Urinary bladder (tissue), 4 donors: ENCODE measurements around the gene NEAT1. TPM values are rescaled to one million over a fixed set of nuclear protein-coding genes. Genes with fewer than 3 reads are reported as not detected.

ENCODE experiments used
- DNase-seq: peaks from one replicate; pipeline ENCODE4 v3.0.0-alpha.2; 2015; ENCODE audit errors: extremely low spot score
- H3K27ac ChIP-seq: one replicate; pipeline ENCODE4 v1.5.1; 2013; ENCODE audit warnings: low read depth, mild to moderate bottlenecking, moderate library complexity
- H3K36me3 ChIP-seq: one replicate; pipeline ENCODE4 v1.6.1; 2013; ENCODE audit warnings: mild to moderate bottlenecking, moderate library complexity; ENCODE audit not compliant: insufficient read depth
- H3K4me1 ChIP-seq: one replicate; pipeline ENCODE4 v1.6.1; 2013; ENCODE audit warnings: mild to moderate bottlenecking, moderate library complexity; ENCODE audit not compliant: insufficient read depth
- H3K4me3 ChIP-seq: one replicate; pipeline ENCODE4 v1.5.1; 2013; ENCODE audit warnings: low read depth, low read length
- WGBS: extraction: QIAGEN DNeasy Blood & Tissue Kit; methylation state at CpG from one replicate; pipeline ENCODE4 v1.1.7; 2013; 5-methylcytosine and 5-hydroxymethylcytosine counted together
- polyA plus RNA-seq: library from polyadenylated mRNA; stranded (reverse); fragments of 200-250 nt; gene quantifications from one replicate; pipeline ENCODE4 v1.2.3, GENCODE V29; 2013
- total RNA-seq: library from RNA; depleted of rRNA; stranded (reverse); fragments of >200 nt; gene quantifications from one replicate; pipeline ENCODE4 v1.2.3, GENCODE V29; 2014
- donor health status: healthy with polysubstance abuse.
- donor health status: healthy.

NEAT1 gene
- total RNA-seq (104 TPM), polyA plus RNA-seq (450 TPM)

DNA sequence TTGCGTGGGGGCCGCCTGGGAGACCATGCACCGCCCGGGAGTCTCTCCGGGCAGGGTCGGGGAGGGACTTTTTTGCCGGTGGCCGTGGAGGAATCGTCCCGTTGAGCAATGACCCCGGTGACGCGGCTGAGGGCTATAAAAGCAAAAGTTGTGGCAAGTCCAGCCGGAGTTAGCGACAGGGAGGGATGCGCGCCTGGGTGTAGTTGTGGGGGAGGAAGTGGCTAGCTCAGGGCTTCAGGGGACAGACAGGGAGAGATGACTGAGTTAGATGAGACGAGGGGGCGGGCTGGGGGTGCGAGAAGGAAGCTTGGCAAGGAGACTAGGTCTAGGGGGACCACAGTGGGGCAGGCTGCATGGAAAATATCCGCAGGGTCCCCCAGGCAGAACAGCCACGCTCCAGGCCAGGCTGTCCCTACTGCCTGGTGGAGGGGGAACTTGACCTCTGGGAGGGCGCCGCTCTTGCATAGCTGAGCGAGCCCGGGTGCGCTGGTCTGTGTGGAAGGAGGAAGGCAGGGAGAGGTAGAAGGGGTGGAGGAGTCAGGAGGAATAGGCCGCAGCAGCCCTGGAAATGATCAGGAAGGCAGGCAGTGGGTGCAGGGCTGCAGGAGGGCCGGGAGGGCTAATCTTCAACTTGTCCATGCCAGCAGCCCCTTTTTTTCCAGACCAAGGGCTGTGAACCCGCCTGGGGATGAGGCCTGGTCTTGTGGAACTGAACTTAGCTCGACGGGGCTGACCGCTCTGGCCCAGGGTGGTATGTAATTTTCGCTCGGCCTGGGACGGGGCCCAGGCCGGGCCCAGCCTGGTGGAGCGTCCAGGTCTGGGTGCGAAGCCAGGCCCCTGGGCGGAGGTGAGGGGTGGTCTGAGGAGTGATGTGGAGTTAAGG lies at the start of gene NEAT1:
TSS of gene NEAT1 (plus strand) at position 166 of the 883 bp plus-strand sequence.
- no peaks in the 10 kb centered on the region for H3K4me1 ChIP-seq
- peak; percentile 90 for DNase-seq
- no peaks in the 10 kb centered on the region for H3K36me3 ChIP-seq
- H3K4me3 ChIP-seq: peak within 1 kb of the TSS; percentile 87
- 8% methylated on average over 40 of the region's 40 CpGs for WGBS
- H3K27ac ChIP-seq: peak within 1 kb of the TSS; percentile 99

DNA sequence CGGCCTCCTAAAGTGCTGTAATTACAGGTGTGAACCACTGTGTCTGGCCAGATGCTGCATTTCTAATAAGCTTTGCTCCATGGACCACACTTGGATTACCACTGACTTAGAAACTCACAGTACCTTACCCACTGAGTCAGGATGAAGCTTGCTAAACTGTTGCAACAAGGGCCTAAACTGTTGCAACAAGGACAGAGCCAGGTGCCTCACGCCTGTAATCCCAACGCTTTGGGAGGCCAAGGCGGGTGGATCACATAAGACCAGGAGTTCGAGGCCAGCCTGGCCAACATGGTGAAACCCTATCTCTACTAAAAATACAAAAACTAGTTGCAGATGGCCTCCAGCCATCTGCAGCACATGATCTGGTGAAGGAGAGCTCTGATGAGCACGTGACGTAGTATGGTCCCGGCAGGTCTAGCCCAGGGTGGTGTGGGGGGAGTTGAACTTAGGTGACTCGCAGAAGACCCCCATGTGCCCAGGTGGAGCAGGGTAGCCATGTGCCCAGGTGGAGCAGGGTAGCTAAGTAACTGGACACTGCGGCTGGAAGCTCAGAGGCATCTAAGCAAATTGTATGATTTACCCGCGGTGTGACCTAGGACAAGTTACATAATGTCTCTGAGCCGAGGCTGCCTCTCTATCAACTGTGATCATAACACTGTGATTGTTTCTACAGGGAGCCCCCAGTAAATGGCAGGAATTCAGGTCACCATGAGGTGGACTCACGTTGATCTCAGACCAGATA lies 48.6 kb upstream of the NEAT1 start:
- DNase-seq: no peak
- H3K36me3 ChIP-seq: no peaks in the 10 kb centered on the region
- H3K27ac ChIP-seq: no peak overlapping the region
- no peaks in the 10 kb centered on the region for H3K4me1 ChIP-seq
- WGBS: 84% methylated on average over 14 of the region's 14 CpGs
- H3K4me3 ChIP-seq: no peak overlapping the region

DNA sequence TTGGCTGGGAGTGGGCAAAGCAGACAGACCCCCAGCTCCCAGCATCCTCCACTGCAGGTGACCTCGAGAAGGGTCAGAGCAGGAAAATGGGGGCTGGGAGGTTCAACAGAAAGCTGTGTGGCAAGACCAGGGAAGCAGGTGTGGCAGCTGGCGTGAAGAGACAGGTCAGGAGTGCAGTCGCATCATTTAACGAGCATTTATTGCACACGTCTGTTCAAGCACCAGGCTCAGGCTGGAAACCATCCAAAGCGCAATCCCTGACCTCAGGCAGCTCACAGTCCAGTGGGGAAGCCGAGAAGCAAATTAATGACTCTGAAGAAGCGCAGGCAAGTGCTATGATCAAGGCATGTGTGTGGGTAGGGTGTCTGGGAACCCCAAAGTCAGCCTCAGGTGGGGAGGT lies 47.6 kb upstream of the NEAT1 start:
- H3K36me3 ChIP-seq: no peaks in the 10 kb centered on the region
- no peak overlapping the region for H3K4me3 ChIP-seq
- 81% methylated on average over 8 of the region's 8 CpGs for WGBS
- H3K4me1 ChIP-seq: no peaks in the 10 kb centered on the region
- no peak for DNase-seq
- no peak overlapping the region for H3K27ac ChIP-seq

DNA sequence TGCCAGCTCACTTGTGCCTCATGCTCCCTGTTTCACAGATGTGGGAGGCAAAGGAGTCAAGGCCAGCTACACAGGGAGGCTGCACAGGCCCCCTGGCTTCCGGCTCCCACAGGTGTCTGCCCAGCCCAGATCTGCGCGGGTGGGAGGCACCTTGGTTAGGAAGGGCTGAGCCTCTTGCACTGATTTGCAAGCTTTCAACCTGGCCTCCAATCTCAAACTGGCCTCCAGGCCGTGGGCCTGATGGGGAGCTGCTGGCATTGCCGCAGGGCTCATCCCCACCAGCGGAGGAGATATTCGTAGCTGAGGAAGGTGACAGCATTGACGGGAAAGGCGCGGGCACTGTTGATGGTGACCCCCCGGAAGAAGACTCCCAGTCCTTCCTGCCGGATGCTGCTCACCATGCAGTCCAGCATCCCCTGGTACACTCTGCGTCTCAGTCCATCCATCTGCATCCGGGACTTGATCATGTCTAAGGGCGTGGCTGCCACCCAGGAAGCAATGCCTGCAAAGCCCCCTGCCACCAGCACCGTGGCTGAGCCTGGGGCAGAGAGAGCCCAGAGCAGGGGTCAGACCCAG lies 46.4 kb upstream of the NEAT1 start:
- H3K4me1 ChIP-seq: no peaks in the 10 kb centered on the region
- no peak for DNase-seq
- H3K27ac ChIP-seq: no peak overlapping the region
- 84% methylated on average over 16 of the region's 16 CpGs for WGBS
- H3K4me3 ChIP-seq: no peak overlapping the region
- no peaks in the 10 kb centered on the region for H3K36me3 ChIP-seq

DNA sequence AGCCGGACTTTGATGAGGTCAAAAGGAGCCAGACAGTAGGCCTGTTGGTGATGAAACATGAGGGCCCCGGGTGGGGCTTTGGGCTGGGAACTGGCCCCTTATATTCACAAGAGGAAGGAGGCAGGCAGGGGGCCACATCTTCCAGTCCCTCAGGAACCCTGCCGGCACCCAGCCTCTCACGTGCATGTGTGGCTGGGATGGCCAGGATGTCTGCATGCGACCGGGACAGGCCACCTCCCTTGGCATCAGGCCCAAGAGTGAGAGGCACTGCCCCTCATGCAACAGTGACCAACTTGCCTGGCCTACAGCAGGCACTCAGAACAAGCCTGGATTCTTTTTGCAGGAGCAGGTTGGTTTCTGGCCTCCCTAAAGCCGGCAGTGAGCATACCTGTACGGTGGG lies 45.6 kb upstream of the NEAT1 start:
- Histone ChIP-seq H3K4me3 (no peak overlapping the region), H3K27ac (no peak overlapping the region), H3K36me3 (no peaks in the 10 kb centered on the region), H3K4me1 (no peaks in the 10 kb centered on the region)
- no peak for DNase-seq
- WGBS: 62% methylated on average over 8 of the region's 8 CpGs

DNA sequence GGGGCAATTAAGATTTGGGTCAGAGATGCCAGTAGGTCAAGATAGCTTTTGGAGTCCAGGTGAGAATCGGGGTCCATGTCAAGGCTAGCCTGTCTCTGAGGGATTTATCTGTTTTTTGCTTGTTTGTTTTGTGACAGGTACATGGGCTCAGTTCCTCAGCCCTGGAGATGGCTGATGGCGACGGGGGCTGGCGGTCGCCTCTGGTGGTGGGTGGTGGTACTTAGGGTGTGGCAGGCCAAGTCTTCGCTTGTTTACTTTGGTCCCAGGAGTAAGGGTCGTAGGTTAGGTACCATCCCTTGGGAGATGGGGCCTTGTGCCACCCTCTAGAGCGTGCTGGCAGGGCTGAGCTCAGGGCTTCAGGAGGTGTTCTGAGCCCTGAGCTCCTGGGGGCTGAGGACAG lies 44.8 kb upstream of the NEAT1 start:
- Histone ChIP-seq H3K27ac (no peak overlapping the region), H3K4me1 (no peaks in the 10 kb centered on the region), H3K36me3 (no peaks in the 10 kb centered on the region), H3K4me3 (no peak overlapping the region)
- DNase-seq: no peak
- WGBS: 86% methylated on average over 8 of the region's 8 CpGs

DNA sequence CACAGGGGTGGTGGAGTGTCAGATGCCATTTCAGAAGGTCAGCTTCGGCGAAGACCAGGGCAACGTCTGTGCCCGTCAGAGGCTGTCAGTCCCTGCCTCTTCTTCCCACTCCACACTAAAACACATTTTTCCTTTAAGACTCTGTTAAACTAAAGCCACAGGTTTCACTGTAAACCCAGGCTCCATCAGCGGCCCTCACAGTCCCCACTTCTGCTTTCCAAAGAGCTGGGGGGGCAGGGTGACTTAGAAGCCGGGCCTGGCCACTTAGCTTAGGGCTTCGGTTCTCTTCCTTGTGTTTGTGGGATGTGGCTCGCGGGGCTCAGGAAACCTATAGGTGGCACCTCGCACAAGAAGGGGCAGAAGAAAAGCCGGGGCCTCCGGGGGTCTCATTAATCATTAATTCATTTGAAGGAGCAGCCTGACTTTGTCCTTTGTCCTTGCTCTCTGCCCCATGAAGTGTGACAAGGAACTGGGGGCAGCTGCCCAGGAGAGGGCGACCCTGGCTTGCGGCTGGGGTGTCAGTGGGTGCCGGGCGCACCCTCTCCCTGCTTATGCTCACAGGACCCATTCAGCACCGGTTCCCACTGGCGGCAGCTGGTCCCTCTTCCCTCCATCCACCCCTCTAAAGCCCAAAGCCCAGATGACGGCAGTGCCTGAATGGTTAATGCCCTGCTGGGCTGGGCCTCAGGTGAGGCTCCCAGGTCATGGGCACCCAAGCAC lies 44.2 kb upstream of the NEAT1 start:
- WGBS: 84% methylated on average over 19 of the region's 19 CpGs
- Histone ChIP-seq H3K27ac (no peak overlapping the region), H3K36me3 (no peaks in the 10 kb centered on the region), H3K4me3 (no peak overlapping the region), H3K4me1 (no peaks in the 10 kb centered on the region)
- DNase-seq: no peak

DNA sequence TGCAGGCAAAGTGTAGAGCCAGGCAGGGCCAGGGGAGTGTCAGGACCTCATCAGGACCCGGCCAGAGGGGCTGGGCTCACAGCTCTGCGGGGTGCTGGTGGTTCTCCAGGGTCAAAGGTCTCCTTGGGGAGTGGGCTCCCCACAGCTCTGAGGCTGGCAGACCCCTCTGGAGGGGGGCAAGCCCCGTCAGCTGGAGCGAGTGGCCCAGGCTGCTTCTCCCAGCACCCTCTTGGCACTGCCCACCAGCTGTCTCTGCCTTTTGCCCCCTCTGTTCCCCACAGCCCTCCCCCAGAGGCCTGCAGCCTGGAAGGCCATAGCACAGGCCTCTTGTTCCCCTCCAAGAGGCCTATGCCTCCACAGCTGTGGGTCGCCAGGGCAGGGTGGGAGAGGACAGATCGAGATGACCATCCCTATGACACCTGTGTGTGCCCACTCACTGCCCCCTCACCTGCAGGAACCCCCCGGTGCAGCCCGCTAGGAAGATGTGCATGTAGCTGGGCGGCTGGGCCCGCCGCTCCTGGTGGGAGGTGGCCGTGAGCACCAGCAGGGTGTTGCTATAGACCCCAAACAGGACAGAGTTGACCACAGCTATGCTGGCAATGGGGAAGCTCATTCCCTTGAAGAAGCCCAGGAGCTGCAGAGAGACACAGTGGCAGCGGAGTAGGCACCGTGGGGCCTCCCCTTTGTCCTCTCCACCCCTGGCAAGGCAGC lies 43.5 kb upstream of the NEAT1 start:
- Histone ChIP-seq H3K36me3 (no peaks in the 10 kb centered on the region), H3K27ac (no peak overlapping the region), H3K4me3 (no peak overlapping the region), H3K4me1 (no peaks in the 10 kb centered on the region)
- WGBS: 93% methylated on average over 14 of the region's 14 CpGs
- no peak for DNase-seq

DNA sequence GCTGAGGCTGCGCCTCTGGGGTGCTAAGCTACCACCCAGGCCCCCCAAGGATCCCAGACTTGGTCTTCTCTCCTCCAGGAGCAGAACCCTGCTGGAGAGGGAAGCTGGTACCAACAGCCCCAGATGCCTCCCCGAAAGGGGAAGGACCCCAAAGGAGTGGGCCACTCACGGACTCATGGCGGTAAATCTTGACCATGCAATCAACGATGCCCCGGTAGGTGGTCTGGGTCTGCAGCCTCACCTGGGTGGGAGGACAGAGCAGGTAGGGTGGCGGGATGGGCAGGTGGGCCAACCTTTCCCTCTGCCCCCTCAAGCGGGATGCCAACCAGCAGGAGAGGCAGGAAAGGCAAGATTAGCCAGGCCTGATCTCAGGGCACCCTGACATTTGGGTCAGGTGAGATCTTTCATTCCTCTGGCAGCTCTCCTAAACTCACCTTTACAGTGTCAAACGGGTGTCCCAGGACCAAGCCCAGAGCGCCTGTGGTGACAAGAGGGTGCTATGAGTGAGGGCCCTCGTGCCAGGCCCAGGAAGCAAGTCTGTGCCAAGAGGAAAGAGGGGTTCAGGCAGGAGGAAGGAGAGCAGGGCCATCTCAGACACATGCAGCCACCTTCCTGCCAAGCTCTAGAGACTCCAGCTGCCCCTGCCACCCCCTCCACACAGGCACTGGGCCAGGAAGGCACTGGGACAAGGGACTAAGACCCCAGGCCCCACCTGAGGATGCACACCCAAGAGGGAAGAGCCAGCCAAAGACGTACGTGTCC lies 42.7 kb upstream of the NEAT1 start:
- no peak for DNase-seq
- H3K27ac ChIP-seq: no peak overlapping the region
- 90% methylated on average over 13 of the region's 13 CpGs for WGBS
- no peaks in the 10 kb centered on the region for H3K36me3 ChIP-seq
- H3K4me3 ChIP-seq: no peak overlapping the region
- H3K4me1 ChIP-seq: no peaks in the 10 kb centered on the region

DNA sequence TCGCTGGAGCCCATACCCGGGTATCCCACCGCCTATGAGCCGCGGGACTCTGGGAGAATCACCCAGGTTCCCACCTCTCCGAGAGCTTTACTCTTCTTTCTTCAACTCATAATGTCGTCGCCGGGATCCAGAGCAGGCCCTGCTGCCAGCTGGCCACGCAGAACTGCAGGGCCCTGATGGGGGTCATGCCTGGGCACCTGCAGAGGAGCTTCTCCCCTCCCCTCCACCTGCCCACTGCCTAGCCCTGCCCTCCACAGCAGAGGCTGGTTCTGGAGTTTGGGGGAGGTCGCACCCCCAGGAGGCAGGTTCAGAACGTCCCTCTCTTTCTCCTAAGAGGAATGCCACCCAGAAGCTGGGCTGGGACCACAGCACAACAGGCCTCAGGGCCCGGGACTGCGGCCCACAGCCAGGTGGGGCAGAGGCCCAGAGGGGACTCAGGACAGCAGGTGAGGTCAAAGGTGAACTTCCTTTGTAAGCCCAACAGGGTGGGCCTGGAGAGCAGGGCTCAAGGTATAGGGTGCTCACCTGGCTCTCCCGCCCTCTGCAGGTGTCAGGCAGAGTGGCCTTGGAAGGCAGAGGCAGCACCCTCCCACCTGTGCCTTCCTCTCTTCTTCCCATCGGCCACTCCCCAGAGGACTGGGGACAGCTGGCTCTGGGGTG lies 42.0 kb upstream of the NEAT1 start:
- H3K27ac ChIP-seq: no peak overlapping the region
- no peaks in the 10 kb centered on the region for H3K36me3 ChIP-seq
- DNase-seq: no peak
- H3K4me3 ChIP-seq: no peak overlapping the region
- 84% methylated on average over 16 of the region's 16 CpGs for WGBS
- no peaks in the 10 kb centered on the region for H3K4me1 ChIP-seq

DNA sequence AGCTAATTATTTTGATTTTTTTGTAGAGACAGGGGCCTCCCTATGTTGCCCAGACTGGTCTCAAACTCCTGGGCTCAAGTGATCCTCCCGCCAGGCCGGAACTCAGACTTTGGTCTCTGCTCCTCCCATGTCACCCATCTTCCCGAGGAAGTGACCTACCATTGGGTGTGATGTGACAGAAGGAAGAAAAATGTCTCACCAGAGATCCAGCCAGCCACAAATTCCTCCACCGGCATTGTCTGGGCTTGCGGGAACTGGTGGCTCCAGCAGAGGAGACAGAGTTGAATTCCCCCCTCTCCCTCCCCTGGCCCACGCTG lies 40.9 kb upstream of the NEAT1 start:
- DNase-seq: peak; percentile 72
- WGBS: 10% methylated on average over 6 of the region's 6 CpGs
- no peaks in the 10 kb centered on the region for H3K4me1 ChIP-seq

More for the DNA sequence above, 40.9 kb upstream of the NEAT1 start:
- H3K27ac ChIP-seq: peak overlapping the region; percentile 99
- H3K36me3 ChIP-seq: no peaks in the 10 kb centered on the region
- peak overlapping the region; percentile 19 for H3K4me3 ChIP-seq
